Fibroblast of villous mesenchyme (primary cell): ENCODE results near the gene FAM184A. TPM values are rescaled to one million over a fixed set of nuclear protein-coding genes. Genes with fewer than 3 reads are reported as not detected.

Experiments used
- DNase-seq: peaks from one replicate; pipeline ENCODE4 v3.0.0-alpha.2; 2010; ENCODE audit warnings: low read depth
- H3K4me3 ChIP-seq: 2 replicates; pipeline ENCODE4 v1.5.1; 2011; ENCODE audit warnings: low read depth, mild to moderate bottlenecking, low read length
- total RNA-seq: library from RNA; depleted of rRNA; stranded (reverse); fragments of >200 nt; gene quantifications from 2 replicates; pipeline ENCODE4 v1.2.3, GENCODE V29; 2012
- TF ChIP-seq, protein P1 (sequence below): IDR thresholded peaks from 2 replicates; pipeline ENCODE4 v1.5.1; 2012; ENCODE audit warnings: low read depth, mild to moderate bottlenecking, low read length; ENCODE audit not compliant: insufficient read depth

Gene FAM184A
- total RNA-seq, 1 donor: under 0.01 TPM

- TF ChIP-seq, protein P1, sequence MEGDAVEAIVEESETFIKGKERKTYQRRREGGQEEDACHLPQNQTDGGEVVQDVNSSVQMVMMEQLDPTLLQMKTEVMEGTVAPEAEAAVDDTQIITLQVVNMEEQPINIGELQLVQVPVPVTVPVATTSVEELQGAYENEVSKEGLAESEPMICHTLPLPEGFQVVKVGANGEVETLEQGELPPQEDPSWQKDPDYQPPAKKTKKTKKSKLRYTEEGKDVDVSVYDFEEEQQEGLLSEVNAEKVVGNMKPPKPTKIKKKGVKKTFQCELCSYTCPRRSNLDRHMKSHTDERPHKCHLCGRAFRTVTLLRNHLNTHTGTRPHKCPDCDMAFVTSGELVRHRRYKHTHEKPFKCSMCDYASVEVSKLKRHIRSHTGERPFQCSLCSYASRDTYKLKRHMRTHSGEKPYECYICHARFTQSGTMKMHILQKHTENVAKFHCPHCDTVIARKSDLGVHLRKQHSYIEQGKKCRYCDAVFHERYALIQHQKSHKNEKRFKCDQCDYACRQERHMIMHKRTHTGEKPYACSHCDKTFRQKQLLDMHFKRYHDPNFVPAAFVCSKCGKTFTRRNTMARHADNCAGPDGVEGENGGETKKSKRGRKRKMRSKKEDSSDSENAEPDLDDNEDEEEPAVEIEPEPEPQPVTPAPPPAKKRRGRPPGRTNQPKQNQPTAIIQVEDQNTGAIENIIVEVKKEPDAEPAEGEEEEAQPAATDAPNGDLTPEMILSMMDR: no peak
- DNase-seq: no peak
- no peak overlapping the region for H3K4me3 ChIP-seq
Observed at GRCh38 chr6:119043265-119043664, 35.2 kb downstream of the FAM184A start.

DNA sequence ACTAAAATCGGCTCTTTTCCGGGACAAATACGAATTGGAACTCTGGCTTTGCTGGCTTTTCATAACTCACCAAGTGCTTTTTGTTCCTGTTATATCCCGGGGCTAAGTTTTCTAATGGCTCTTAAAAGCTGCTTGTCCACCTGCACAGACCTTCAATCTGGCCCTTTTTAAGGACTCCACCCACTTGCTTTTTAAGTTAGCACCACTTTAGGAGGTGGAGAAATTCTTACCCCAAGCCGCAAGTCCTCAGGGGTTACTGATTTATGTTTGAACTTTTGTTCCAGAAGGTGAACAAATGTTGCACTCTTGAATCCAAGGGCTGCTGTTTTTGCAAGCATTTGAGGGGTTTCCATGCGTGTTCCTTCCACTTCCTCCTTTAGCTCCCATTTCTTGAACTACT lies 37.8 kb downstream of the FAM184A start:
- no peak overlapping the region for H3K4me3 ChIP-seq
- no peak for DNase-seq
- TF ChIP-seq, protein P1: no peak

- TF ChIP-seq, protein P1: no peak
- H3K4me3 ChIP-seq: no peak overlapping the region
- DNase-seq: no peak
Observed at GRCh38 chr6:119040229-119040628, 38.2 kb downstream of the FAM184A start.

GRCh38 chr6:119037941-119038623 lies 40.4 kb downstream of the FAM184A start:
- no peak overlapping the region for H3K4me3 ChIP-seq
- TF ChIP-seq, protein P1: no peak
- no peak for DNase-seq

DNA sequence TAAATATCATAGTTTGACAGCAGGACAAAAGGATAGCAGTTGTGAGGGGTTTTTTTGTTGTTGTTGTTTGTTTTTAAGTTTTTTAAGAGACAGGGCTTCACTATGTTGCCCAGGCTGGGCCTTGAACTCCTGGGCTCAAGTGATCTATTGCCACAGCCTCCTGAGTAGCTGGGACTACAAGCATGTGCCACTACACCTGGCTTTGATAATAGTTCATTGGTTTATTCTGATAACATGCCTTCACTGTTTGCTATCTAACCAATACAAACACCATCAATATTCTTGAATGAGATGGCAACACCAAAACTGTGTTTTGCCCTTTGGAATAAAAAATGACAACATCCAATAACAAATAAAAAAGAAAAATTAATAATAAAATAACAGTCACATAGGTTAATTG lies 41.2 kb downstream of the FAM184A start:
- TF ChIP-seq, protein P1: no peak
- DNase-seq: no peak
- H3K4me3 ChIP-seq: no peak overlapping the region

DNA sequence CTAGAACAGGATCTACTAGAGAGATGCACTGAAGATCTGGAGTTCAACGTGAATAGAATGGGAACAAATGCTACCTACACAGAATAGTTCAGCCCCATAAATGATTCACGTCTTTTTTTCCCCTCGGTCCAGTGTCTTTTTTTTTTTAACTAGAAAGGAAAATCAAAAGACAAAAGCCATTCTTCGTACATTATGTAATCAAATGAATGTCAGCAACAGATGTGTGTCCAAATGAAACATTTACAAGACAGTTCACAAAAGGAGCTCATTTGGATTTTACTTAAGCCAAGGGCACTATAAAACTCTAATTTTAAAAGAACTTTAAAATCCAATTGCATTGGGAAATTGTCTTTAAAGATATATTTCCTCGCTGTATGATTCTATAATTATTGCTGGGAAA lies 42.4 kb downstream of the FAM184A start:
- no peak for DNase-seq
- TF ChIP-seq, protein P1: no peak
- H3K4me3 ChIP-seq: no peak overlapping the region

GRCh38 chr6:119035459-119035858 lies 43.0 kb downstream of the FAM184A start:
- no peak overlapping the region for H3K4me3 ChIP-seq
- TF ChIP-seq, protein P1: no peak
- no peak for DNase-seq
